ENCODE data around the gene RELT.

- TF ChIP-seq, protein P1, sequence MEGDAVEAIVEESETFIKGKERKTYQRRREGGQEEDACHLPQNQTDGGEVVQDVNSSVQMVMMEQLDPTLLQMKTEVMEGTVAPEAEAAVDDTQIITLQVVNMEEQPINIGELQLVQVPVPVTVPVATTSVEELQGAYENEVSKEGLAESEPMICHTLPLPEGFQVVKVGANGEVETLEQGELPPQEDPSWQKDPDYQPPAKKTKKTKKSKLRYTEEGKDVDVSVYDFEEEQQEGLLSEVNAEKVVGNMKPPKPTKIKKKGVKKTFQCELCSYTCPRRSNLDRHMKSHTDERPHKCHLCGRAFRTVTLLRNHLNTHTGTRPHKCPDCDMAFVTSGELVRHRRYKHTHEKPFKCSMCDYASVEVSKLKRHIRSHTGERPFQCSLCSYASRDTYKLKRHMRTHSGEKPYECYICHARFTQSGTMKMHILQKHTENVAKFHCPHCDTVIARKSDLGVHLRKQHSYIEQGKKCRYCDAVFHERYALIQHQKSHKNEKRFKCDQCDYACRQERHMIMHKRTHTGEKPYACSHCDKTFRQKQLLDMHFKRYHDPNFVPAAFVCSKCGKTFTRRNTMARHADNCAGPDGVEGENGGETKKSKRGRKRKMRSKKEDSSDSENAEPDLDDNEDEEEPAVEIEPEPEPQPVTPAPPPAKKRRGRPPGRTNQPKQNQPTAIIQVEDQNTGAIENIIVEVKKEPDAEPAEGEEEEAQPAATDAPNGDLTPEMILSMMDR (IDR thresholded peaks at IDR 0.05; ENCODE audit: low read length): no peak
- TF ChIP-seq EZH2 (IDR thresholded peaks at IDR 0.05; ENCODE audit: borderline replicate concordance, low read length): no peak
Measured at GRCh38 chr11:73400293-73400692, 24.1 kb downstream of the RELT start.
